OCI-LY1 (cell line): ENCODE results near the gene MARK3.

ENCODE experiments used
- CTCF ChIP-seq: fragments of 200-600 bp; sonication (generic), shearing (Covaris generic); IDR thresholded peaks from 2 replicates; pipeline ENCODE4 v1.5.1; 2017; ENCODE audit warnings: mild to moderate bottlenecking, antibody characterized with exemption, low read length, moderate library complexity, mixed read lengths
- EZH2 ChIP-seq: fragments of 200-600 bp; sonication (generic), shearing (Covaris generic); IDR thresholded peaks from 2 replicates; pipeline ENCODE4 v1.8.0; 2017; ENCODE audit warnings: borderline replicate concordance, mixed run types, mild to moderate bottlenecking, antibody characterized with exemption, low read length, moderate library complexity, mixed read lengths

- TF ChIP-seq CTCF = no peak
- TF ChIP-seq EZH2 = no peak
These were observed 143.0 kb downstream of the MARK3 start for GRCh38 chr14:103528146-103528586.
